ENCODE measurements around the gene SMG1.

Gene SMG1

DNA sequence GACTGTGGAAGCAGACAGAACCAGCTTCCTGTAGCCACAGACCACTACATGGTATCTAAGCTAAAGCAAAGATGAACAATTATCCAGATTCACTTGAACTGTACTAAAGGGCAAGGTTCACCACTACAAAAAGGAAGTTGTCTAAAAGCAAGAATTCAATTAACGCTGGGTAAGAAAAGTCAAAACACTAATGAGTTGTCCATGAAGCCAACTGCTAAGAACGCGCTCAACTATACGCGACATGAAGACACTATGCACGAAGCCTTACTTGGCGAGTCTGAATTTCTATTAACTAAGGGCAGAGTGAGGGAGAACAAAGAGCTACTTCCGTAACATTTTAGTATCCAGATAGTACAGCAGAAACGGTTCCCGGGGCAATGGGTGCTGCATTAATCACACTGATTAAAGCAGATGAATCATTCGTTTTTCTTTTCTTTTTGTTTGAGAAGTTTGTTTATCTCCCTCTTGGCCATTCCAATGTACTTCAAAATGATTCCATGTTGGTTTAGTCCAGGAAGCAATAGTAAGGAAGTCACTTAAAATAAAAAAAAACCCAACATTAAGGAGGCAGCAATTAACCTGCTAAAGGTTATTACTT lies 133.3 kb downstream of the SMG1 start:
- in situ Hi-C loops (cut with MboI; ENCODE audit: low sequenced_read_pairs, unreplicated experiment): no loop called here

DNA sequence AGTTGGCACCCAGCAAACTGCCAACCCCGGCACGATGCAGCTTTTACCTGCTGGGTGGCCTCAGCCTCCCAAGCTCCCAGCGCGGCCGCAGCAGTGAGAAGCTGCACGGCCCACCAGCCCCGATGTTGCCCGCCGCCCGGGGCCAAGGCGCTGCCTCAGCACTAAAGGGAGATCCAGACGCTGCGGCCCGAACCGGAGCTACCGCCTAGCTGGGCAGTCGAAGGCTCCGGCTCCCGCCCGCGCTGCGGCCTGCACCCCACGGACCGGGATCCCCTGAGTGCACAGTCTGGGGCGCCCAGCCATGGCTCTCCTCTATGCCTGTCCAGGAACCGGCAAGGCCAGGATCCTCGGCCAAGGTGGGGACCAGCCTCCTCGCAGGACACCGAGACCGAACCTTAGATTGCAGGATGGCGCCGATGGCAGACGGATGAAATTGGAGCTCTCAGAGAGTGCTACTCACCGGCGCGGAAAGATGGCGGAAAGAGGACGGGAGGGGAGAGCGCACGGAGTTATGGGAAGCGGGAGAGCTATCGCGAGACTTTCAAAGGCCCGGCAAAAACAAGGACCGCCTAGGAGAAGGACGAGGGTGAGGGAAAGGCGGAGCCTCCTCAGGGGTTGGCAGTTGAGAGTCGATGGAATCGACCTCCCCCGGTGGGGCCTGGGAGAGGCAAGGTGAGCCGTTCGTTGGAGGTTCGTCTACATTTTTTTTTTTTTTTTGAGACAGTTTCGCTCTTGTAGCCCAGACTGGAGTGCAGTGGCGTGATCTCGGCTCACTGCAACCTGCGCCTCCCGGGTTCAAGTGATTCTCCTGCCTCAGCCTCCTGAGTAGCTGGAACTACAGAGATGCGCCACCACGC lies 136.1 kb downstream of the SMG1 start, which contains the start of gene RPS15A:
Gene RPS15A (minus strand): TSS at position 485 of the 857 bp plus-strand sequence. CDS start 1,221 bp downstream, outside the sequence.
- peak; percentile 97 for DNase-seq (ENCODE audit: low spot score)
- in situ Hi-C loops (cut with MboI; ENCODE audit: low sequenced_read_pairs, unreplicated experiment): no loop called here
- TF ChIP-seq, protein P1, sequence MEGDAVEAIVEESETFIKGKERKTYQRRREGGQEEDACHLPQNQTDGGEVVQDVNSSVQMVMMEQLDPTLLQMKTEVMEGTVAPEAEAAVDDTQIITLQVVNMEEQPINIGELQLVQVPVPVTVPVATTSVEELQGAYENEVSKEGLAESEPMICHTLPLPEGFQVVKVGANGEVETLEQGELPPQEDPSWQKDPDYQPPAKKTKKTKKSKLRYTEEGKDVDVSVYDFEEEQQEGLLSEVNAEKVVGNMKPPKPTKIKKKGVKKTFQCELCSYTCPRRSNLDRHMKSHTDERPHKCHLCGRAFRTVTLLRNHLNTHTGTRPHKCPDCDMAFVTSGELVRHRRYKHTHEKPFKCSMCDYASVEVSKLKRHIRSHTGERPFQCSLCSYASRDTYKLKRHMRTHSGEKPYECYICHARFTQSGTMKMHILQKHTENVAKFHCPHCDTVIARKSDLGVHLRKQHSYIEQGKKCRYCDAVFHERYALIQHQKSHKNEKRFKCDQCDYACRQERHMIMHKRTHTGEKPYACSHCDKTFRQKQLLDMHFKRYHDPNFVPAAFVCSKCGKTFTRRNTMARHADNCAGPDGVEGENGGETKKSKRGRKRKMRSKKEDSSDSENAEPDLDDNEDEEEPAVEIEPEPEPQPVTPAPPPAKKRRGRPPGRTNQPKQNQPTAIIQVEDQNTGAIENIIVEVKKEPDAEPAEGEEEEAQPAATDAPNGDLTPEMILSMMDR (IDR thresholded peaks at IDR 0.05; ENCODE audit: borderline replicate concordance, control extremely low read depth, extremely low read depth, insufficient read depth, missing control alignments): no peak

More for the DNA sequence above, 133.3 kb downstream of the SMG1 start:
- TF ChIP-seq, protein P1 (IDR thresholded peaks at IDR 0.05; ENCODE audit: borderline replicate concordance, control extremely low read depth, extremely low read depth, insufficient read depth, missing control alignments): no peak
- no peak for DNase-seq (ENCODE audit: low spot score)

- TF ChIP-seq, protein P1 (IDR thresholded peaks at IDR 0.05; ENCODE audit: borderline replicate concordance, control extremely low read depth, extremely low read depth, insufficient read depth, missing control alignments): no peak
- no peak for DNase-seq (ENCODE audit: low spot score)
- in situ Hi-C loops (cut with MboI; ENCODE audit: low sequenced_read_pairs, unreplicated experiment): no loop called here
These were observed 136.7 kb downstream of the SMG1 start for GRCh38 chr16:18789515-18789849.

DNA sequence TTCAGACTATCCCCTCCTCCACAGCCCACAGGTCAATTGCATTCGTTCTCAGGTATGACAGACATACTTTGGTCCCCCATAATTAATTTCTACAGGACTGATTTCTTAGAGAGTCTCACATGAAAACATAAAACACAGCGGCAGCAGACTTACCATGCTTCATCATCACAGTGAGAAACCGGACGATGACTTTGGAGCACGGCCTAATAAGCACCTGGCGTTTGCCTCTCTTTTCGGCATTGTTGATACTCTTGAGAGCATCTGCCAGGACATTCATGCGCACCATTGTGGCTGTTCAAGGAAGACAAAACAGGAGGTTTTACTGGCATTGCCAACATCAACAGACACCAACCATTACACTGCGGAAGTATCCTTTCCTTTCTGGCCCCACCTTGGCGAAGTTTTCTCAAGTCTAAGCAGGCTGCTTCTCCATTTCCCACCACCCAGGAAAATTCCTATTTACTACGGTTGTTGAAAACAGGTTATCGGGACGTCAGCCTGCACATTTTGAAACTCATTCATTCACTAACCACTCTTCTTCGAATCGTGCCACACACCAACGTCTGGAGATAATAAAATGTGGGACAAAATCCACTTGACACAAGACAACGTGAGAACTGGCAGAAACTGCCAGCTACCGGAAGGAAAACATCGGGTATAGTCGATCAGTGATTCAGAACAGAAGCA lies 137.2 kb downstream of the SMG1 start:
- TF ChIP-seq, protein P1 (IDR thresholded peaks at IDR 0.05; ENCODE audit: borderline replicate concordance, control extremely low read depth, extremely low read depth, insufficient read depth, missing control alignments): no peak
- in situ Hi-C loops (cut with MboI; ENCODE audit: low sequenced_read_pairs, unreplicated experiment): no loop called here
- no peak for DNase-seq (ENCODE audit: low spot score)

DNA sequence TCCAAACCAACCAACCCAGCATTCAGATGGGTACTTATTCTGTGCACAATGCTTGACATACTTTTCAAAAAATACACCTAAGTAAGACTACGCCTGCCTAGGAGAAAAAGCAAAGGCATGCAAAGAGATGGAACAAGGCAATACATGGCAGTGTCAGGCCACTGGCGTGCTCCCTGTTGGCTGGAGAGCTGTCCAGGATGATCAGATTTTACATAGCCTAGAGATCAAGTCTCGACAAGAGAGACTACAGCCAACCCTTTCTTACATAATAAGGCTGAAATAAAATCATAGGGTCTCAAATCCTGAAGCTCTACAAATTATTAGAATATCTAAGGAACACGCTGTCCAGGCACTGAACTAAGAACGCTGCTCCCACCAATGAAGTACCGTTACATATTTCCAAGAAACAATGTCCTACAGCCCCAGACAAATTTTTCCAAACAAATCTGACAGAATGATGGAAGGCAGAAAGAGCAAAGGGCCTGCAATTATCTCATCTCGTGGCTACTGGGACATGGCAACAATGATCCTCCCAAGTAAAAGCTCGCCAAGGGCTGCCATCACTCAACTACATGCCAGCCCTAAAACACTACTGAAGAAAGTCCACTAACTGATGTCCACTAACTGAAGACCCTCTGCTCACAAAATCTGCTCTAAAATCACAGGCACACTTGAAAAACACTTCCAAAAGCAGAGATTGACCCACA lies 141.1 kb downstream of the SMG1 start:
- TF ChIP-seq, protein P1 (IDR thresholded peaks at IDR 0.05; ENCODE audit: borderline replicate concordance, control extremely low read depth, extremely low read depth, insufficient read depth, missing control alignments): no peak
- DNase-seq (ENCODE audit: low spot score): no peak
- in situ Hi-C loops (cut with MboI; ENCODE audit: low sequenced_read_pairs, unreplicated experiment): no loop called here
